GM11168 (cell line): Measurements from ENCODE around the gene CDKN2B.

Source experiments
- in situ Hi-C: fragments of 300-500 bp; cut with MboI; formaldehyde crosslinking; loops from one replicate; pipeline ENCODE4 v1.12.0; 2022; ENCODE audit warnings: low sequenced_read_pairs; ENCODE audit not compliant: unreplicated experiment

Gene CDKN2B

GRCh38 chr9:21996438-21996837 lies 12.7 kb downstream of the CDKN2B start:
- in situ Hi-C loops, result no loop called here

GRCh38 chr9:21995666-21996398 lies 13.3 kb downstream of the CDKN2B start:
- in situ Hi-C loops, result no loop called here

GRCh38 chr9:21995006-21995665 lies 14.0 kb downstream of the CDKN2B start:
- in situ Hi-C loops, result no loop called here

GRCh38 chr9:21994556-21995005 lies 14.5 kb downstream of the CDKN2B start, which contains the start of gene CDKN2B-AS1:
CDKN2B-AS1 (plus strand) TSS chr9:21994791.
- in situ Hi-C loops, result no loop called here

GRCh38 chr9:21993893-21994555 lies 15.1 kb downstream of the CDKN2B start, which contains the start of gene CDKN2A:
CDKN2A (minus strand) TSS chr9:21994392.
- in situ Hi-C loops, result no loop called here

GRCh38 chr9:21993007-21993406 lies 16.1 kb downstream of the CDKN2B start:
- in situ Hi-C loops, result no loop called here

GRCh38 chr9:21991072-21991959 lies 17.8 kb downstream of the CDKN2B start:
- in situ Hi-C loops, result no loop called here

GRCh38 chr9:21989440-21990189 lies 19.5 kb downstream of the CDKN2B start:
- in situ Hi-C loops, result no loop called here

GRCh38 chr9:21988056-21988990 lies 20.8 kb downstream of the CDKN2B start:
- in situ Hi-C loops, result no loop called here

GRCh38 chr9:21985964-21986667 lies 23.0 kb downstream of the CDKN2B start:
- in situ Hi-C loops, result no loop called here

GRCh38 chr9:21984101-21984500 lies 25.0 kb downstream of the CDKN2B start:
- in situ Hi-C loops, result no loop called here

GRCh38 chr9:21983561-21983935 lies 25.6 kb downstream of the CDKN2B start:
- in situ Hi-C loops, result no loop called here

GRCh38 chr9:21982861-21983560 lies 26.1 kb downstream of the CDKN2B start:
- in situ Hi-C loops, result no loop called here

GRCh38 chr9:21982391-21982790 lies 26.7 kb downstream of the CDKN2B start:
- in situ Hi-C loops, result no loop called here

- in situ Hi-C loops, result no loop called here
Observed at GRCh38 chr9:21976334-21976875, 32.7 kb downstream of the CDKN2B start.

GRCh38 chr9:21974722-21975409 lies 34.2 kb downstream of the CDKN2B start:
- in situ Hi-C loops, result no loop called here
